GM23248 (cell line): ENCODE results near the gene ISOC2. TPM values are rescaled to one million over a fixed set of nuclear protein-coding genes. Genes with fewer than 3 reads are reported as not detected.

Experiments
- DNase-seq: peaks from one replicate; pipeline ENCODE4 v3.0.0-alpha.2; 2015
- H2AFZ ChIP-seq: fragments of 200-600 bp; sonication (generic); 2 replicates; pipeline ENCODE4 v1.6.1; 2016; ENCODE audit warnings: antibody characterized with exemption
- H3F3A ChIP-seq: fragments of 200-600 bp; sonication (generic); 2 replicates; pipeline ENCODE4 v1.6.1; 2016; ENCODE audit warnings: mild to moderate bottlenecking, antibody characterized with exemption, mixed run types; ENCODE audit not compliant: insufficient read depth
- H3K27ac ChIP-seq: fragments of 200-600 bp; sonication (generic); 2 replicates; pipeline ENCODE4 v1.5.1; 2016; ENCODE audit warnings: mild to moderate bottlenecking
- H3K27me3 ChIP-seq: fragments of 200-600 bp; sonication (generic); replicated peaks from 2 replicates; pipeline ENCODE4 v1.6.1; 2016; ENCODE audit warnings: mild to moderate bottlenecking; ENCODE audit not compliant: insufficient read depth
- H3K36me3 ChIP-seq: fragments of 200-600 bp; sonication (generic); 2 replicates; pipeline ENCODE4 v1.6.1; 2016; ENCODE audit warnings: low read depth, mild to moderate bottlenecking
- H3K4me1 ChIP-seq: fragments of 200-600 bp; sonication (generic); 2 replicates; pipeline ENCODE4 v1.6.1; 2016; ENCODE audit warnings: mild to moderate bottlenecking; ENCODE audit not compliant: insufficient read depth
- H3K4me2 ChIP-seq: fragments of 200-600 bp; sonication (generic); one replicate; pipeline ENCODE4 v1.6.1; 2016; ENCODE audit warnings: mild to moderate bottlenecking; ENCODE audit not compliant: unreplicated experiment
- H3K4me3 ChIP-seq: fragments of 200-600 bp; sonication (generic); 2 replicates; pipeline ENCODE4 v1.5.1; 2016; ENCODE audit warnings: mild to moderate bottlenecking
- H3K79me2 ChIP-seq: fragments of 200-600 bp; sonication (generic); 2 replicates; pipeline ENCODE4 v1.6.1; 2016; ENCODE audit warnings: mild to moderate bottlenecking; ENCODE audit not compliant: insufficient read depth
- H3K9ac ChIP-seq: fragments of 200-600 bp; sonication (generic); 2 replicates; pipeline ENCODE4 v1.6.1; 2016; ENCODE audit warnings: mild to moderate bottlenecking
- H3K9me2 ChIP-seq: fragments of 200-600 bp; sonication (generic); 2 replicates; pipeline ENCODE4 v1.6.1; 2016; ENCODE audit warnings: mixed run types, mild to moderate bottlenecking, moderate library complexity; ENCODE audit not compliant: insufficient read depth
- H3K9me3 ChIP-seq: fragments of 200-600 bp; sonication (generic); one replicate; pipeline ENCODE4 v1.6.1; 2017; ENCODE audit warnings: low read depth
- H4K20me1 ChIP-seq: fragments of 200-600 bp; sonication (generic); 2 replicates; pipeline ENCODE4 v1.6.0; 2016; ENCODE audit not compliant: insufficient read depth
- EZH2 ChIP-seq: fragments of 200-600 bp; sonication (generic); IDR thresholded peaks from 2 replicates; pipeline ENCODE4 v1.6.1; 2018; ENCODE audit warnings: antibody characterized with exemption, mild to moderate bottlenecking; ENCODE audit not compliant: insufficient read depth, poor library complexity, severe bottlenecking
- EZH2phosphoT487 ChIP-seq: fragments of 200-600 bp; sonication (generic); IDR thresholded peaks from 2 replicates; pipeline ENCODE4 v1.6.1; 2018; ENCODE audit warnings: antibody characterized with exemption, moderate library complexity, mild to moderate bottlenecking, low read depth; ENCODE audit not compliant: insufficient read depth
- WGBS, 2 experiments: methylation state at CpG; one replicate each; pipeline ENCODE4 v1.1.6; 2015 to 2017; ENCODE audit warnings: low lambda C conversion rate in 2 of 2, low coverage in 1 of 2; ENCODE audit errors: missing lambda C conversion rate in 2 of 2; 5-methylcytosine and 5-hydroxymethylcytosine counted together
- in situ Hi-C: fragments of 300-500 bp; cut with MboI; formaldehyde crosslinking; loops from 2 replicates; pipeline ENCODE4 v1.15.0; 2020
- polyA plus RNA-seq: library from polyadenylated mRNA; unstranded; fragments of >200 nt; fragmentation: Nextera tagmentation; extraction: Ambion mirVana; gene quantifications from 2 replicates; pipeline ENCODE4 v1.2.1, GENCODE V29; 2016
- total RNA-seq: library from RNA; depleted of rRNA; stranded (reverse); fragments of >200 nt; shearing (Covaris generic); gene quantifications from 2 replicates; pipeline ENCODE4 v1.2.3, GENCODE V29; 2014

Gene ISOC2
- total and polyA plus RNA-seq, 2 experiments from 2014 or later, result 34.0 to 103 TPM

DNA sequence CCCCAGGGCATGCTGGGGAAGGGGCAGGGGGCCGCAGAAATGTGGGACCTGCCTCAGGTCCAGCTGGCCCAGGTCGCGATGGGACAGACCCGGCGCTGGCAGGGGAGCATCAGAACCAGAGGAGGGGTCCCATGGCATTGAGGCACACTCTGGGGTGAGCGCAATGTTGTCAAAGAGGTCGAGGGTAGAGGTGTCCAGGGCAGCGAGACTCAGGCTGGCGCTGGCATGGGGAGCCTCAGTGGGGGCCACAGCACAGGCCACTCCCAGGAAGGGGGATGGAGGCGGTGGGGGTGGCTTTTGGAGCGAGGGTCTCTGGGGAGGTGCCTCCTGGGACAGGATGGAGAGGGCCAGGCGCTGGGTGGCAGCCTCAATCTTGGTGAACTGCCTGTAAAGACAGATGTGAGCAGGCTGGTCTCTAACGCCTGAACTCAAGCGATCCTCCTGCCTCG lies 2.2 kb upstream of the ISOC2 start:
- Histone ChIP-seq H3K36me3 (no peaks in the 10 kb centered on the region), H2AFZ (no peak overlapping the region), H3F3A (peaks cover 11% of the 10 kb centered on the region; the same call in 1 of the 2 replicates), H3K4me2 (no peak overlapping the region), H3K27me3 (no peaks in the 10 kb centered on the region), H3K79me2 (no peaks in the 10 kb centered on the region), H3K4me3 (no peak overlapping the region), H3K9me2 (no peaks in the 10 kb centered on the region), H3K27ac (no peak overlapping the region), H3K9ac (no peak overlapping the region), H4K20me1 (no peaks in the 10 kb centered on the region), H3K9me3 (no peaks in the 10 kb centered on the region), H3K4me1 (peaks cover 16% of the 10 kb centered on the region)
- TF ChIP-seq EZH2 (no peak), EZH2phosphoT487 (no peak)
- no peak for DNase-seq
- 73 to 94% methylated on average over 5 to 15 of the region's 15 CpGs for WGBS, 2 experiments
- in situ Hi-C loops, result no loop called here

DNA sequence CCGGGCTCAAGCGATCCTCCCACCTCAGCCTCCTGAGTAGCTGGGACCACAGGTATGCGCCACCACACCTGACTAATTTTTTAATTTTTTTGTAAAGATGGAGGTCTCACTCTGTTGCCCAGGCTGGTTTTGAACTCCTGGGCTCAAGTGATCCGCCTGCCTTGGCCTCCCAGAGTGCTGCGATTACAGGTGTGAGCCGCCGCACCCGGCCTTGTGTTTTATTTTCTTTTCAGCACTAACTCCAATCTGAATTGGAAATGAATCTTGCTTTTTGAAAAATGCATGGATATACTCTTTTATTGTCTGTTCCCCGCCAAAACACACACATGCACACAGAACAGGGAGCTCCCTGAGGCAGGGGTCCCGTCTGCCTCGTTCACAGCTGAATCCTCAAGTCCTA lies 1.3 kb upstream of the ISOC2 start:
- no peak for DNase-seq
- H3K4me2 ChIP-seq, result peak overlapping the region; percentile 87
- WGBS, 2 experiments, result 65% methylated on average over 11 of the region's 11 CpGs

DNA sequence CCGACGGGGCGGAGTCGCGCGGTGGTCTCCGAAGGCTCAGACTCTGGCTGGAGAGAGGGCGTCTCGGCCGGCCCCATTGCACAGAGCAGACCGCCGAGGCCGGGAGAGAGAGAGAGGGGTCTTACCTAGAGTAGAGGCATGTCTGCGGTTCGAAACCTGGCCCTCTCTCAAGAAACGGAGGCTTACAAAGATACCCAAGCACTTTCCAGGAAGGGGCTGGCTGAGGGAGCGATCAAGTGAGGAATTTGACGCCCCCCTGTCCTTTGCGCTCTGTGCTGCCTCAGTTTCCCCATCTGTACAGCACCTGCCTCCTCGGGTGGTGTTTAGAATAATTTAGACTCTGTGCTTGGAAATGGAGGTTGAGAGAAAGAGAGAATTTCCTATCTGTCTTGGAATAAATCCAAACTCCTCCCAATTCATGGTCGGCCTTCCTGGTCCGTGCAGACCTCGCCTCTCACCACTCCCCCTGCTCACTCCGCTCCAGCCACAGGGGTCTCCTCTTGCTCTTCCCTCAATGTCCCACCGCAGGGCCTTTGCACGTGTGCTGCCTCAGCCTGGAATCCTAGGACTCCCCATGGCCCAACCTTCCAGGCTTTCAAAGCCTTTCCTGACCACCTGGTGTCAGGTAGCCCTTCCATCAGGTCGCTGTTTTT lies 658 bp upstream of the ISOC2 start:
- no peak for TF ChIP-seq EZH2phosphoT487
- no peak for TF ChIP-seq EZH2
- Histone ChIP-seq H3F3A (peaks cover 11% of the 10 kb centered on the region; the same call in 1 of the 2 replicates), H3K27ac (no peak overlapping the region), H3K4me1 (peaks cover 8% of the 10 kb centered on the region; the same call in 1 of the 2 replicates), H3K27me3 (no peaks in the 10 kb centered on the region), H3K79me2 (no peaks in the 10 kb centered on the region), H4K20me1 (no peaks in the 10 kb centered on the region), H3K36me3 (no peaks in the 10 kb centered on the region), H2AFZ (peak overlapping the region; percentile 94), H3K4me2 (peak overlapping the region; percentile 87), H3K9ac (peak overlapping the region; percentile 82), H3K9me3 (no peaks in the 10 kb centered on the region), H3K9me2 (no peaks in the 10 kb centered on the region), H3K4me3 (peak overlapping the region; percentile 83)
- 7 to 10% methylated on average over 27 of the region's 27 CpGs for WGBS, 2 experiments
- in situ Hi-C loops, result no loop called here
- peak; percentile 69 for DNase-seq

More for the DNA sequence above, 1.3 kb upstream of the ISOC2 start:
- Histone ChIP-seq H3K27me3 (no peaks in the 10 kb centered on the region), H3K4me1 (peaks cover 12% of the 10 kb centered on the region), H2AFZ (no peak overlapping the region), H3K9me2 (no peaks in the 10 kb centered on the region), H3K27ac (no peak overlapping the region), H3K9ac (no peak overlapping the region), H3K9me3 (no peaks in the 10 kb centered on the region), H3F3A (peaks cover 11% of the 10 kb centered on the region; the same call in 1 of the 2 replicates), H3K79me2 (no peaks in the 10 kb centered on the region), H3K4me3 (no peak overlapping the region; the same call in 1 of the 2 replicates), H3K36me3 (no peaks in the 10 kb centered on the region), H4K20me1 (no peaks in the 10 kb centered on the region)
- TF ChIP-seq EZH2phosphoT487 (no peak), EZH2 (no peak)
- in situ Hi-C loops, result no loop called here

DNA sequence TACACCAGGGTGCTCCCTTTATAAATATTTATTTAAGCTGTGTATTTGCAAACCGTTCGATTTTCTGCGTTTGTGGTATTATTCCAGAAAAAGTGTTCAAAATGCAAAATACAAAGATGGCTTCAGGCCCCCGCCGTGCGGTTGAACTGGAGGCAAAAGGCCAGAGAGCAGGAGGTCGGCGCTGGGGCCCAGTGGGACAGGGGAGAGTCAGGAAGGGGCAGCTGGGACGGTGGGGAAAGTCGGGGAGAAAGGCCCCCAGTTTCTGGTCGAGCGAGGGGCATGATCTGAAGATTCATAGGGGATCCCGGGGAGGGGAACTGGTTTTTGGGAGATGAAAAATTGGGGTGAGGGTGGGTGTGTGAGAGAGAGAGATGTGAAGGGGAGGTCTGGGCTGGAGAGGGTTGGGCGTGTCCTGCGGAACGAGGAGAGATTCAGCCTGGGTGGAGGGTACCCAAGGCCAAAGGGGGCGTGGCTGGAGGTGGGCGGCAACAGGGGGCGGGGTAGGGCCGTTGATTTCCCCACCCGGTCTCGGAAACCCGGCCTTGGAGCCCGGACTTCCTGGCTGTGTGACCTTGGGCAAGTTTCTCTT lies 678 bp downstream of the ISOC2 start:
- TF ChIP-seq EZH2, result no peak
- no peak for TF ChIP-seq EZH2phosphoT487
- Histone ChIP-seq H3K27me3 (no peaks in the 10 kb centered on the region), H3K4me3 (peak overlapping the region; percentile 89), H3K36me3 (no peaks in the 10 kb centered on the region), H3K4me1 (peaks cover 8% of the 10 kb centered on the region; the same call in 1 of the 2 replicates), H4K20me1 (no peaks in the 10 kb centered on the region), H3K9me2 (no peaks in the 10 kb centered on the region), H3K79me2 (no peaks in the 10 kb centered on the region), H3K4me2 (peak overlapping the region; percentile 92), H3F3A (peaks cover 11% of the 10 kb centered on the region; the same call in 1 of the 2 replicates), H3K9me3 (no peaks in the 10 kb centered on the region), H3K27ac (peak overlapping the region; percentile 84), H3K9ac (peak overlapping the region; percentile 96), H2AFZ (peak overlapping the region; percentile 72)
- in situ Hi-C loops, result no loop called here
- DNase-seq, result peak; percentile 89
- 2 to 3% methylated on average over 13 to 23 of the region's 24 CpGs for WGBS, 2 experiments
